Measurements from ENCODE around the gene ALG3. TPM values are rescaled to one million over a fixed set of nuclear protein-coding genes. Genes with fewer than 3 reads are reported as not detected.

The ALG3 gene
- total and polyA plus RNA-seq, 4 donors = 9.1 to 29.4 (median 19.3) TPM

DNA sequence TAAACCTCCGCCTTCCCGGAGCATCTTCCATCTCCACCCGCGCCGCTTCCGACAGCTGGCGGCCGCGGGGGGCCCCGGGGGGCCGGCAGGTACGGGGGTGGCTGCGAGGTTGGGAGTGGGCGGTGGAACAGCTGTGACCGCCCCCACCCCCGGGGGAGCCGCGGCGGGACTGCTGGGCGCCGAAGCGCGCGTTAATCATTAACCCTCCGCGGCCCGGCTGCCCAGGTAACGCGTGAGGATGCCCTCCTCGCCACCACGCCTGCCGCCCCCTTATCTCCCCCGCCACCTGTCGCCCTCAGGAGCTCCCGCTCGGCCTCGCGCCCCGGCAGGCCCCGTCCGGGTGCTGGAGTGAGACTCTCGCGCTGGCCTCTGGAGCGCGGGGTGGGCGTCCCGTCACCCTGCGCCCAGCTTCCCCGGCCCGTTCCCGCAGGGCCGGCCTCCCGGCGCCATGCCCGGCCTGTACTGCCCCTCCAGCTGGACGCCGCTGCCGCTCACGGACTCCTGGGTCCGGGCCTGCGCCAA, 18.6 kb downstream of the ALG3 start:
- WGBS (ENCODE audit: insufficient coverage) = under 1% methylated on average over 51 of the region's 61 CpGs
- H3K4me3 ChIP-seq (ENCODE audit: low read depth, low read length) = peak overlapping the region; percentile 42
- DNase-seq (ENCODE audit: low read depth in 4 of 6, low spot score in 6 of 6) = peak in 1 of 6 donors; percentile 21
- H3K36me3 ChIP-seq (ENCODE audit: control insufficient read depth, insufficient read depth, low read length) = peaks cover 9% of the 10 kb centered on the region
- peaks cover 31% of the 10 kb centered on the region for H3K27me3 ChIP-seq (ENCODE audit: control insufficient read depth, insufficient read depth, low read length)
- no peaks in the 10 kb centered on the region for H3K9me3 ChIP-seq (ENCODE audit: control insufficient read depth, insufficient read depth, low read length)
- no peak overlapping the region for H3K27ac ChIP-seq (ENCODE audit: low read depth, low read length)
- H3K4me1 ChIP-seq (ENCODE audit: control insufficient read depth, insufficient read depth, low read length) = peaks cover 31% of the 10 kb centered on the region

DNA sequence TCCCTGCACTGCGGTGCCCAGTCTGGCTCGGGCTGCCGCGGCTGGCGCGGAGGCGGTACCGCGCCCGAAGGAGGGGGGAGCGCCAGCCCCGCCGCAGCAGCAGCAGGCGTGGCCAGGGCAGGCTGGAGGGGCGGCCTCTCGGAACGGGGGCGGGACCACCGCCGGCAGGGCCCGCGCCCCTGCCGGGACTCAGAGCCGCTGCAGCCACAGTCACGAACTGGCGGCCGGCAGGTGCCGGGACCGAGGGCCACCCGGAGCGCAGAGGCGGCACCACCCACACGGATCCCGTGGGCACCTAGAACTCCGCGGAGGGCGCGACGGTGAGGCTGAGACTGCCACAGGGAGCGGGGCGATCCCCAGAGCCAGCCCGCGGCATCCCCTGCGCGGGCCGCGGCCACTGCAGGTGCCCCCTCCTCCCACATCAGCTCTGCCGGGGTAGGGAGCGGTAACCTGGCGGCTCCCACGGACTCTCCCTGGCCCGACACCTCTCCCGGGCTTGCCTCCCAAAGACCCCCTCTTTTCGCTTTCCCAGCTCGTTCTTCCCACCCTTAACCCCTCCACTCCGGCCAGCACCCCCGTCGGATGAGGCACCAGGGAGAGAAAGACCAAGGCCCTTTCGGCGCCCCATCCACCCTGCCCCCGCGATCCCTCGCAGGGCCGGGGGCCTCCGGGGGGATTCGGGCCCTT, 19.2 kb downstream of the ALG3 start, which contains the start of gene VWA5B2:
Gene VWA5B2, plus strand, starts transcription at position 192 of the 687 bp plus-strand sequence. CDS start 944 bp downstream, outside the sequence.
- H3K36me3 ChIP-seq (ENCODE audit: control insufficient read depth, insufficient read depth, low read length) = peaks cover 9% of the 10 kb centered on the region
- WGBS (ENCODE audit: insufficient coverage) = under 1% methylated on average over 60 of the region's 66 CpGs
- H3K27me3 ChIP-seq (ENCODE audit: control insufficient read depth, insufficient read depth, low read length) = peaks cover 31% of the 10 kb centered on the region
- H3K9me3 ChIP-seq (ENCODE audit: control insufficient read depth, insufficient read depth, low read length) = no peaks in the 10 kb centered on the region
- DNase-seq (ENCODE audit: low read depth in 4 of 6, low spot score in 6 of 6) = peak in 3 of 6 donors; percentile 46 to 89 (median 81)
- H3K4me1 ChIP-seq (ENCODE audit: control insufficient read depth, insufficient read depth, low read length) = peaks cover 31% of the 10 kb centered on the region
- peak within 1 kb of the TSS; percentile 42 for H3K4me3 ChIP-seq (ENCODE audit: low read depth, low read length)
- H3K27ac ChIP-seq (ENCODE audit: low read depth, low read length) = no peak within 1 kb of the TSS

DNA sequence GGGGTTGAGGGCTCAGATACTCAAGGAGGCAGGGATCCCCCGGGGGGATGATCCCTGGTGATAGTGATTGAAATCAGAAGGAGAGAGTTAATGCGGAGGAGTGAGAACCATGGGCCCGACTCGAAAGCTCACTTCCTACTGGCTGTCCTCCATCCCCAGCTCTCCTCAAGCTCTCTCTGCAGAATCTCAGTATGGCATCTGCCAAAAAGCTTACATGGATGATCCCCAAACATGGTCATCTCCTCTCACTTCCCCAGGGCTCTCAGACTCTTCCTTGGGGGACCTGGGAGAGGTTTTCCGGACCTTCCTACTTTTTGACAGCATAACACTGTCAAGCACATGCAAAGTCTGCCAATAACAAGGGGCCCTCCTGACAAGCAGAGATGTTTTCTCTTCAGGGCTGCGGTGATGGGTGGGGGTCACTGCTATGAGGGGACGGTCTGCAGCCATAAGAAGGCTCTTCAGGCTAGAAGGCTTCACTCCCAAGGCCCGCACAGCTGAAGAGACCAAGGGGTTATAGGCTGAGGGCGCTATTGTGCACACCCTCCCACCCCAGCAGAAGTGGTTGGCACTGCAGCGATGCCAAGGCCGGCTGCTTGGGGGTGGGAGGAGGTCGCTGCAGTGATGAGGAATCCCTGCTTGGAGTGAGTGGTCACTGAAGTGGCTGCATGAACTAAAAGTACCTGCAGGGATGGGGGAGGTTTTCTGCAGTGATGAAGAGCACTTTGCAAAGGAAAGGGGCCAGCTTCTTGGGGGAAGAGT, 20.2 kb downstream of the ALG3 start:
- WGBS (ENCODE audit: insufficient coverage) = 43% methylated on average over 5 of the region's 12 CpGs
- Histone ChIP-seq H3K27me3 (ENCODE audit: control insufficient read depth, insufficient read depth, low read length) (peaks cover 31% of the 10 kb centered on the region), H3K4me1 (ENCODE audit: control insufficient read depth, insufficient read depth, low read length) (peaks cover 29% of the 10 kb centered on the region), H3K36me3 (ENCODE audit: control insufficient read depth, insufficient read depth, low read length) (peaks cover 6% of the 10 kb centered on the region), H3K4me3 (ENCODE audit: low read depth, low read length) (no peak overlapping the region), H3K27ac (ENCODE audit: low read depth, low read length) (no peak overlapping the region), H3K9me3 (ENCODE audit: control insufficient read depth, insufficient read depth, low read length) (no peaks in the 10 kb centered on the region)
- DNase-seq (ENCODE audit: low read depth in 4 of 6, low spot score in 6 of 6) = peak in 1 of 6 donors; percentile 50

DNA sequence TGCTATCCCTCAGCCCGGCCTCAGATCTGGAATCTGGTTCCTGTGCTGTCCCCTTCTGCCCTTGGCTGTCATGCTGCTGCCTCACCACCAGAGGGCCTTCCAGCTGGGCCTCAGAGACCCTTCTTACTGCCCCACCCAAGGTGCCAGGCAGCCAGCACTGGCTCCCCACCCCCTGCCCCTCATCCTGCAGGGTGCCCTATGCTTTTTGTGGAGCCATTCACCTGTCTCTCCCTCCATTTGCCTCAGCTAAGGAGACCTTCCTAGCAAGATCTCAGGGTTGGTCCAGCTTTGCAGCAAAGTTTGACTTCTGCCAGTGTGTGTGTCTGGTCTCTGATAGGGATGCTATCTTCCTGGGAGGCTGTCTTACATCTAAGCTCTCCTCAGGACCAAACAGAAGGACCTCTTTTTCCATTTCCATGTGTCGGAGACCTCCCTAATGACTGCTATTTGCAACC, 21.3 kb downstream of the ALG3 start:
- 31% methylated on average over 1 of the region's 2 CpGs for WGBS (ENCODE audit: insufficient coverage)
- no peak for DNase-seq (ENCODE audit: low read depth in 4 of 6, low spot score in 6 of 6)
- H3K9me3 ChIP-seq (ENCODE audit: control insufficient read depth, insufficient read depth, low read length) = no peaks in the 10 kb centered on the region

DNA sequence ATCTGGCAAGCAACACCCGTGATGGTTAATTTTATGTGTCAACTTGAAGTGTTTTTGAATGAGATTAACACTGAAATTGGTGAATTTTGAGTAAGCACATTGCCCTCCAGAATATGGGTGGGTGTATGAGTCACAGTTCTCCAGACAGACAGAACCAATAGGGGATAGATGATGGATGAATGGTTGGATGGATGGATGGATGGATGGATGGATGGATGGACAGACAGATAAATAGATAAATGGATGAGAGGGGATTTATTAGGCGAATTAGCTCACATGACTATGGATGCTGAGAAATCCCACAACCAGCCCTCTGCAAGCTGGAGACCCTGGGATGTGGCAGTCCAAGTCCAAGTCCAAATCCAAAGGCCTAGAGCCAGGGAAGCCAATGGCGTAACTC, 24.8 kb downstream of the ALG3 start:
- DNase-seq (ENCODE audit: low read depth in 4 of 6, low spot score in 6 of 6) = no peak
- WGBS (ENCODE audit: insufficient coverage) = 71% methylated on average over 2 of the region's 3 CpGs
- H3K4me3 ChIP-seq (ENCODE audit: low read depth, low read length) = no peak overlapping the region
- no peak overlapping the region for H3K27ac ChIP-seq (ENCODE audit: low read depth, low read length)
- no peaks in the 10 kb centered on the region for H3K9me3 ChIP-seq (ENCODE audit: control insufficient read depth, insufficient read depth, low read length)
- peaks cover 7% of the 10 kb centered on the region for H3K27me3 ChIP-seq (ENCODE audit: control insufficient read depth, insufficient read depth, low read length)
- H3K36me3 ChIP-seq (ENCODE audit: control insufficient read depth, insufficient read depth, low read length) = no peaks in the 10 kb centered on the region
- H3K4me1 ChIP-seq (ENCODE audit: control insufficient read depth, insufficient read depth, low read length) = peaks cover 8% of the 10 kb centered on the region

More for the DNA sequence above, 21.3 kb downstream of the ALG3 start:
- no peak overlapping the region for H3K4me3 ChIP-seq (ENCODE audit: low read depth, low read length)
- H3K36me3 ChIP-seq (ENCODE audit: control insufficient read depth, insufficient read depth, low read length) = no peaks in the 10 kb centered on the region
- H3K27me3 ChIP-seq (ENCODE audit: control insufficient read depth, insufficient read depth, low read length) = peaks cover 31% of the 10 kb centered on the region
- H3K4me1 ChIP-seq (ENCODE audit: control insufficient read depth, insufficient read depth, low read length) = peaks cover 29% of the 10 kb centered on the region
- no peak overlapping the region for H3K27ac ChIP-seq (ENCODE audit: low read depth, low read length)

DNA sequence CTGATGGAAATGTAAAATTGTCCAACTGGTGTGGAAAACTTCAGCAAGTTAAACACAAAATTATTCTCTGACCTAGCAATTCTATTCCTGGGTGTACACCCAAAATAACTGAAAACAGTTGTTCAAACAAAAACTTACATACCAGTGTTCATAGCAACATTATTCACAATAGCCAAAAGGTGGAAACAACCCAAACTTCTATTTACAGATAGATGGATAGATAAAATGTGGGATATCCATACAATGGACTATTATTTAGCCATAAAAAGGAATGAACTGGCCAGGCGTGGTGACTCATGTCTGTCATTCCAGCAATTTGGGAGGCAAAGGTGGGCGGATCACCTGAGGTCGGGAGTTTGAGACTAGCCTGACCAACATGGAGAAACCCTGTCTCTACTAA, 26.2 kb downstream of the ALG3 start:
- Histone ChIP-seq H3K9me3 (ENCODE audit: control insufficient read depth, insufficient read depth, low read length) (no peaks in the 10 kb centered on the region), H3K36me3 (ENCODE audit: control insufficient read depth, insufficient read depth, low read length) (no peaks in the 10 kb centered on the region), H3K27ac (ENCODE audit: low read depth, low read length) (no peak overlapping the region), H3K4me3 (ENCODE audit: low read depth, low read length) (no peak overlapping the region), H3K4me1 (ENCODE audit: control insufficient read depth, insufficient read depth, low read length) (no peaks in the 10 kb centered on the region), H3K27me3 (ENCODE audit: control insufficient read depth, insufficient read depth, low read length) (peaks cover 3% of the 10 kb centered on the region)
- no peak for DNase-seq (ENCODE audit: low read depth in 4 of 6, low spot score in 6 of 6)
- WGBS (ENCODE audit: insufficient coverage) = no CpG with 5 or more reads among the region's 3 CpGs

DNA sequence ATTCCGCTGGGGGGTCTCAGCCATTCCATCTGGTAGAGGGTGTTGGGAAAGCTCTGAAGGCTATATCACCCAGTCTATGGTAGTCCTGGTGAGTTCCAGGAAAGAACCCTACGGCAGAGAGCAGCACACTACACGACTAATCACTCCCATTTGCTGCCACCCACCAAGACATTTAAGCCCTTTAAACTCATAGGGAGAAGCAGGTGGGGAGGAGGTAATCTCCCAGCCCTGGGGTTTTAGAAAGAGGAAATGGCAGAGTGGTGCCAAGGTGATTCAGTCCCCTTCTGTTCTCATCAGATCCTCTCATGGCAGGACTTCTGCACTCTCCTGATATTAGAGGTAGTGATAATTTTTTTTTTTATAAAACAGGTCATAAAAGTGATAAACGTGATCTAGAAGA, 29.9 kb downstream of the ALG3 start:
- WGBS (ENCODE audit: insufficient coverage) = no CpG with 5 or more reads among the region's 4 CpGs
- H3K27ac ChIP-seq (ENCODE audit: low read depth, low read length) = no peak overlapping the region
- H3K4me3 ChIP-seq (ENCODE audit: low read depth, low read length) = no peak overlapping the region
- no peaks in the 10 kb centered on the region for H3K36me3 ChIP-seq (ENCODE audit: control insufficient read depth, insufficient read depth, low read length)
- H3K9me3 ChIP-seq (ENCODE audit: control insufficient read depth, insufficient read depth, low read length) = no peaks in the 10 kb centered on the region
- no peaks in the 10 kb centered on the region for H3K27me3 ChIP-seq (ENCODE audit: control insufficient read depth, insufficient read depth, low read length)
- H3K4me1 ChIP-seq (ENCODE audit: control insufficient read depth, insufficient read depth, low read length) = no peaks in the 10 kb centered on the region
- DNase-seq (ENCODE audit: low read depth in 4 of 6, low spot score in 6 of 6) = no peak

DNA sequence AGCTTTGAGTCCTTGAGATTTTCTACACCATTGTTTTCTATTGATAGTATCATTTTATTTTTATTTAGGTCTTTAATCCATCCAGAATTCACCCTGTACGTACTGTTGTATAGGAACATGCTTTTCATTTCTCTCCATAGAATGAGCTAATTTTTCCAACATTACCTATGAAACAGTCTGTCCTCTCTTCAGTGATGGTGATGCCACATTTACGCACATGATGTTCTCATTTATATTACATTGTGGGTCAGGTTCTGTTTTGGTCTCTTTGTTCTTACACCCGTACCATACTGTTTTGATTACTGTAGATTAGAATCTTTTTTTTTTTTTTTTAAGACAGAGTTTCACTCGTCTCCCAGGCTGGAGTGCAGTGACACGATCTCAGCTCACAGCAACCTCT, 37.0 kb downstream of the ALG3 start:
- Histone ChIP-seq H3K4me3 (ENCODE audit: low read depth, low read length) (no peak overlapping the region), H3K9me3 (ENCODE audit: control insufficient read depth, insufficient read depth, low read length) (no peaks in the 10 kb centered on the region), H3K27me3 (ENCODE audit: control insufficient read depth, insufficient read depth, low read length) (peaks cover 2% of the 10 kb centered on the region), H3K36me3 (ENCODE audit: control insufficient read depth, insufficient read depth, low read length) (no peaks in the 10 kb centered on the region), H3K27ac (ENCODE audit: low read depth, low read length) (no peak overlapping the region), H3K4me1 (ENCODE audit: control insufficient read depth, insufficient read depth, low read length) (no peaks in the 10 kb centered on the region)
- DNase-seq (ENCODE audit: low read depth in 4 of 6, low spot score in 6 of 6) = no peak
- WGBS (ENCODE audit: insufficient coverage) = no CpG with 5 or more reads among the region's 5 CpGs

DNA sequence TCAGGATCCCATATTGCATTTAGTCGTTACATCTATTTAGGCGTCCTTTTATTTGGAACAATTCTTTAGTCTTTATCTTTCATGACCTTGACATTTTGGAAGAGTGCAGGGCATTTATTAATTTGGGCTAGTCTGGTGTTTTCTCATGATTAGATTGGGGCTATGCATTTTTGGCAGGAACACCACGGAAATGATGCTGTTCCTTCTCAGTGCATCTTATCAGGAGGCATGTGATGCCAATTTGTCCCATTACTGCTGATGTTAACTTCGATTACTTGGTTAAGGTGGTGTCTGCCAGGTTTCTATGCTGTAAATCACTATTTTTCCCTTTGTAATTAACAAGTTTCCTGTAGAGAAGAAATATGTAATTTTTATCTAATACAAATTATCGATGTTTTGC, 37.5 kb downstream of the ALG3 start:
- DNase-seq (ENCODE audit: low read depth in 4 of 6, low spot score in 6 of 6) = no peak
- WGBS (ENCODE audit: insufficient coverage) = no CpG with 5 or more reads among the region's 5 CpGs
- Histone ChIP-seq H3K9me3 (ENCODE audit: control insufficient read depth, insufficient read depth, low read length) (no peaks in the 10 kb centered on the region), H3K27me3 (ENCODE audit: control insufficient read depth, insufficient read depth, low read length) (peaks cover 4% of the 10 kb centered on the region), H3K36me3 (ENCODE audit: control insufficient read depth, insufficient read depth, low read length) (no peaks in the 10 kb centered on the region), H3K4me3 (ENCODE audit: low read depth, low read length) (no peak overlapping the region), H3K27ac (ENCODE audit: low read depth, low read length) (no peak overlapping the region), H3K4me1 (ENCODE audit: control insufficient read depth, insufficient read depth, low read length) (no peaks in the 10 kb centered on the region)
